ENCODE measurements around the gene RANBP1. TPM values are rescaled to one million over a fixed set of nuclear protein-coding genes. Genes with fewer than 3 reads are reported as not detected.

RANBP1 gene
- total and polyA plus RNA-seq, 2 of the 13 experiments (the other 11 are each of a cell fraction or from before 2014, with no cell fraction given), result 181 to 492 TPM

DNA sequence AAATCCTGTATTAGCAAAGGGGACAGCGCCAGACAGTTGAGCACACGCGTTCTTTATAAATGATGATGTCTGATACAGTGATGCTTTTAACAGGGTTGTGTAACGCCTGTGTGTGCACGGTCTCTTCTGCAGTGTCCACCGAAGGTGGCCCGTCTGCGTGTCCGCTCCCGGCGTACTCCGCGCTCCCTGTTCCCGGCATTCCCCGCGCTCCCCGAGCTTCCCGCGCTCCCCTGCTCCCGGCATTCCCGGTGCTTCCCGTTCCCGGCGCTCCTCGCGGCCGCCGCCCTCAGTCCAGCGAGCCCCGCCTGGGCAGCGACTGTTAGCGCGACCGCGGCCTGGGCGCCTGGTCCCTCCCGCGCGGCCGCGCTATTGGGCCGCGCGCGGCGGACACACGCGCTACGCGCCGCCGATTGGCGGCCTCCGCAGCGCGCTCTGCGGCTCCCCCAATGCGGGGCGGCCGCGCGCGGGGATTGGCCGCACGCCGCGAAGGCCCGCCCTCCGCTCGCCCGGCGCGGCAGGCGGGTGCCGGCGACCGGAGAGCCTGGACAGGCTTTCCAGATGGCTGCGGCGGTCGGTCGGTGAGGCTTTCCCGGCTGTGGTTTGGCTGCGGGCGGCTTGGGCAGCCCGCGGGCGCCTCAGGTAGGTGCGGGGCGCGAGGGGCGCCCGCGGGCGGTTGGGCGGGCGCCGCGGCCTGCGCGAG is 36.0 kb upstream of the RANBP1 start, which contains the start of gene DGCR8 (continued):
- no peak for TF ChIP-seq JDP2 (CRISPR knock-in tag; IDR thresholded peaks at IDR 0.05; ENCODE audit: borderline replicate concordance)
- peak; percentile 93 for TF ChIP-seq ZSCAN22 (CRISPR knock-in tag; IDR thresholded peaks at IDR 0.05)
- TF ChIP-seq, protein P1, sequence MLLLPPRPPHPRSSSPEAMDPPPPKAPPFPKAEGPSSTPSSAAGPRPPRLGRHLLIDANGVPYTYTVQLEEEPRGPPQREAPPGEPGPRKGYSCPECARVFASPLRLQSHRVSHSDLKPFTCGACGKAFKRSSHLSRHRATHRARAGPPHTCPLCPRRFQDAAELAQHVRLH (CRISPR knock-in tag; IDR thresholded peaks at IDR 0.05; ENCODE audit: borderline replicate concordance, low read depth), result peak; percentile 58; the same call in 1 of the 2 replicates
- TF ChIP-seq ZFP82 (CRISPR knock-in tag; IDR thresholded peaks at IDR 0.05; ENCODE audit: borderline replicate concordance), result 0 out of 2 replicates have a peak, but pooled peaks have one; percentile 35
- TF ChIP-seq, protein P2, sequence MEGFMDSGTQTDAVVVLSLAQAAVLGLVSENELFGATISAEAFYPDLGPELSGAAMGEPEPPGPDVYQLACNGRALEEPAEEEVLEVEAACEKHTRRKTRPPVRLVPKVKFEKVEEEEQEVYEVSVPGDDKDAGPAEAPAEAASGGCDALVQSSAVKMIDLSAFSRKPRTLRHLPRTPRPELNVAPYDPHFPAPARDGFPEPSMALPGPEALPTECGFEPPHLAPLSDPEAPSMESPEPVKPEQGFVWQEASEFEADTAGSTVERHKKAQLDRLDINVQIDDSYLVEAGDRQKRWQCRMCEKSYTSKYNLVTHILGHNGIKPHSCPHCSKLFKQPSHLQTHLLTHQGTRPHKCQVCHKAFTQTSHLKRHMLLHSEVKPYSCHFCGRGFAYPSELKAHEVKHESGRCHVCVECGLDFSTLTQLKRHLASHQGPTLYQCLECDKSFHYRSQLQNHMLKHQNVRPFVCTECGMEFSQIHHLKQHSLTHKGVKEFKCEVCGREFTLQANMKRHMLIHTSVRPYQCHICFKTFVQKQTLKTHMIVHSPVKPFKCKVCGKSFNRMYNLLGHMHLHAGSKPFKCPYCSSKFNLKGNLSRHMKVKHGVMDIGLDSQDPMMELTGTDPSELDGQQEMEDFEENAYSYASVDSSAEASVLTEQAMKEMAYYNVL (CRISPR knock-in tag; IDR thresholded peaks at IDR 0.05; ENCODE audit: borderline replicate concordance), result no peak
- TF ChIP-seq ARNT2 (CRISPR knock-in tag; IDR thresholded peaks at IDR 0.05; ENCODE audit: low read depth), result peak; percentile 93
- TF ChIP-seq ZBTB20 (CRISPR knock-in tag; IDR thresholded peaks at IDR 0.05; ENCODE audit: borderline replicate concordance, low read depth), result peak; percentile 76
- TF ChIP-seq ZNF780A (CRISPR knock-in tag; IDR thresholded peaks at IDR 0.05), result no peak
- TF ChIP-seq NKX3-1 (CRISPR knock-in tag; IDR thresholded peaks at IDR 0.05), result peak; percentile 21; the same call in 1 of the 2 replicates
- no peak for TF ChIP-seq ZNF251 (CRISPR knock-in tag; IDR thresholded peaks at IDR 0.05)
- no peak for TF ChIP-seq ZSCAN12 (CRISPR knock-in tag; IDR thresholded peaks at IDR 0.05)
- TF ChIP-seq, protein P3, sequence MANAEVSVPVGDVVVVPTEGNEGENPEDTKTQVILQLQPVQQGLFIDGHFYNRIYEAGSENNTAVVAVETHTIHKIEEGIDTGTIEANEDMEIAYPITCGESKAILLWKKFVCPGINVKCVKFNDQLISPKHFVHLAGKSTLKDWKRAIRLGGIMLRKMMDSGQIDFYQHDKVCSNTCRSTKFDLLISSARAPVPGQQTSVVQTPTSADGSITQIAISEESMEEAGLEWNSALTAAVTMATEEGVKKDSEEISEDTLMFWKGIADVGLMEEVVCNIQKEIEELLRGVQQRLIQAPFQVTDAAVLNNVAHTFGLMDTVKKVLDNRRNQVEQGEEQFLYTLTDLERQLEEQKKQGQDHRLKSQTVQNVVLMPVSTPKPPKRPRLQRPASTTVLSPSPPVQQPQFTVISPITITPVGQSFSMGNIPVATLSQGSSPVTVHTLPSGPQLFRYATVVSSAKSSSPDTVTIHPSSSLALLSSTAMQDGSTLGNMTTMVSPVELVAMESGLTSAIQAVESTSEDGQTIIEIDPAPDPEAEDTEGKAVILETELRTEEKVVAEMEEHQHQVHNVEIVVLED (CRISPR knock-in tag; IDR thresholded peaks at IDR 0.05; ENCODE audit: borderline replicate concordance), result peak; percentile 86
- no peak for TF ChIP-seq ZNF557 (CRISPR knock-in tag; IDR thresholded peaks at IDR 0.05)
- peak; percentile 55; the same call in 1 of the 2 replicates for TF ChIP-seq ZNF232 (CRISPR knock-in tag; IDR thresholded peaks at IDR 0.05; ENCODE audit: borderline replicate concordance)
- TF ChIP-seq MXD4 (CRISPR knock-in tag; IDR thresholded peaks at IDR 0.05), result 0 out of 2 replicates have a peak, but pooled peaks have one; percentile 41
- no peak for TF ChIP-seq SRY (CRISPR knock-in tag; IDR thresholded peaks at IDR 0.05)
- TF ChIP-seq NFKB2 (CRISPR knock-in tag; IDR thresholded peaks at IDR 0.05; ENCODE audit: borderline replicate concordance), result peak; percentile 68; the same call in 1 of the 2 replicates
- TF ChIP-seq SMAD3 (CRISPR knock-in tag; IDR thresholded peaks at IDR 0.05), result peak; percentile 57; the same call in 1 of the 2 replicates
- TF ChIP-seq, protein P4, sequence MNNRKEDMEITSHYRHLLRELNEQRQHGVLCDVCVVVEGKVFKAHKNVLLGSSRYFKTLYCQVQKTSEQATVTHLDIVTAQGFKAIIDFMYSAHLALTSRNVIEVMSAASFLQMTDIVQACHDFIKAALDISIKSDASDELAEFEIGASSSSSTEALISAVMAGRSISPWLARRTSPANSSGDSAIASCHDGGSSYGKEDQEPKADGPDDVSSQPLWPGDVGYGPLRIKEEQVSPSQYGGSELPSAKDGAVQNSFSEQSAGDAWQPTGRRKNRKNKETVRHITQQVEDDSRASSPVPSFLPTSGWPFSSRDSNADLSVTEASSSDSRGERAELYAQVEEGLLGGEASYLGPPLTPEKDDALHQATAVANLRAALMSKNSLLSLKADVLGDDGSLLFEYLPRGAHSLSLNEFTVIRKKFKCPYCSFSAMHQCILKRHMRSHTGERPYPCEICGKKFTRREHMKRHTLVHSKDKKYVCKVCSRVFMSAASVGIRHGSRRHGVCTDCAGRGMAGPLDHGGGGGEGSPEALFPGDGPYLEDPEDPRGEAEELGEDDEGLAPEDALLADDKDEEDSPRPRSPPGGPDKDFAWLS (CRISPR knock-in tag; IDR thresholded peaks at IDR 0.05; ENCODE audit: borderline replicate concordance), result no peak
- 0 out of 2 replicates have a peak, but pooled peaks have one; percentile 3 for TF ChIP-seq MED13 (CRISPR knock-in tag; IDR thresholded peaks at IDR 0.05)
- TF ChIP-seq ESRRA (CRISPR knock-in tag; IDR thresholded peaks at IDR 0.05; ENCODE audit: low read depth), result no peak
- TF ChIP-seq ZNF543 (CRISPR knock-in tag; IDR thresholded peaks at IDR 0.05), result peak; percentile 29; the same call in 1 of the 2 replicates
- no peak for TF ChIP-seq MAFG (CRISPR knock-in tag; IDR thresholded peaks at IDR 0.05)
